Measurements from ENCODE around the gene MCF2L2.

MCF2L2 gene

DNA sequence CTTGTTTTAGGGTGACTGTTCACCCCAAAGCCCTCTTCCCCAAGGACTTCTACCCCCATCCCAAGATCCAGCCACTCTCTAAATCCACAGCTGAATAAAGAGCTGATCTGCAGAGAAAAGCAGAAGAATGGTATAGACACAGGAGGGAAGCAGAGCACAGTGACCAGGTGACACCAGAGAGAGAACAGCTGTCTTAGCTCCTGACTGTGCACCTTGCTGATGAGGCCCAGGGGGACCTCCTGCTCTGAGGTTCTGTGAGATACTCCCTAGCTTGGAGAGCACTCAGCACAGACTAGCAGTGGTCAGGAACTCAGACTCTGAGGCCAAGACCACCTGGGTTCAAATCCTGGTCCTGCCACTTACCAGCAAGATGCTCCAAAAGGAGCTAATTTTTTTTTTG, 17.7 kb downstream of the MCF2L2 start (continued):
- TF ChIP-seq, protein P1, sequence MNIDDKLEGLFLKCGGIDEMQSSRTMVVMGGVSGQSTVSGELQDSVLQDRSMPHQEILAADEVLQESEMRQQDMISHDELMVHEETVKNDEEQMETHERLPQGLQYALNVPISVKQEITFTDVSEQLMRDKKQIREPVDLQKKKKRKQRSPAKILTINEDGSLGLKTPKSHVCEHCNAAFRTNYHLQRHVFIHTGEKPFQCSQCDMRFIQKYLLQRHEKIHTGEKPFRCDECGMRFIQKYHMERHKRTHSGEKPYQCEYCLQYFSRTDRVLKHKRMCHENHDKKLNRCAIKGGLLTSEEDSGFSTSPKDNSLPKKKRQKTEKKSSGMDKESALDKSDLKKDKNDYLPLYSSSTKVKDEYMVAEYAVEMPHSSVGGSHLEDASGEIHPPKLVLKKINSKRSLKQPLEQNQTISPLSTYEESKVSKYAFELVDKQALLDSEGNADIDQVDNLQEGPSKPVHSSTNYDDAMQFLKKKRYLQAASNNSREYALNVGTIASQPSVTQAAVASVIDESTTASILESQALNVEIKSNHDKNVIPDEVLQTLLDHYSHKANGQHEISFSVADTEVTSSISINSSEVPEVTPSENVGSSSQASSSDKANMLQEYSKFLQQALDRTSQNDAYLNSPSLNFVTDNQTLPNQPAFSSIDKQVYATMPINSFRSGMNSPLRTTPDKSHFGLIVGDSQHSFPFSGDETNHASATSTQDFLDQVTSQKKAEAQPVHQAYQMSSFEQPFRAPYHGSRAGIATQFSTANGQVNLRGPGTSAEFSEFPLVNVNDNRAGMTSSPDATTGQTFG (tag by site-specific recombination; IDR thresholded peaks at IDR 0.05; ENCODE audit: borderline replicate concordance): no peak
- TF ChIP-seq ZNF521 (tag by site-specific recombination; IDR thresholded peaks at IDR 0.05) (no peak), ZNF391 (tag by site-specific recombination; IDR thresholded peaks at IDR 0.05; ENCODE audit: borderline replicate concordance, low read depth) (no peak), ZNF155 (tag by site-specific recombination; IDR thresholded peaks at IDR 0.05) (no peak), TRIM28 (IDR thresholded peaks at IDR 0.05; ENCODE audit: borderline replicate concordance, low read length) (no peak), GLI4 (tag by site-specific recombination; IDR thresholded peaks at IDR 0.05) (no peak), ZNF530 (tag by site-specific recombination; IDR thresholded peaks at IDR 0.05; ENCODE audit: low read depth) (no peak)
- TF ChIP-seq, protein P2, sequence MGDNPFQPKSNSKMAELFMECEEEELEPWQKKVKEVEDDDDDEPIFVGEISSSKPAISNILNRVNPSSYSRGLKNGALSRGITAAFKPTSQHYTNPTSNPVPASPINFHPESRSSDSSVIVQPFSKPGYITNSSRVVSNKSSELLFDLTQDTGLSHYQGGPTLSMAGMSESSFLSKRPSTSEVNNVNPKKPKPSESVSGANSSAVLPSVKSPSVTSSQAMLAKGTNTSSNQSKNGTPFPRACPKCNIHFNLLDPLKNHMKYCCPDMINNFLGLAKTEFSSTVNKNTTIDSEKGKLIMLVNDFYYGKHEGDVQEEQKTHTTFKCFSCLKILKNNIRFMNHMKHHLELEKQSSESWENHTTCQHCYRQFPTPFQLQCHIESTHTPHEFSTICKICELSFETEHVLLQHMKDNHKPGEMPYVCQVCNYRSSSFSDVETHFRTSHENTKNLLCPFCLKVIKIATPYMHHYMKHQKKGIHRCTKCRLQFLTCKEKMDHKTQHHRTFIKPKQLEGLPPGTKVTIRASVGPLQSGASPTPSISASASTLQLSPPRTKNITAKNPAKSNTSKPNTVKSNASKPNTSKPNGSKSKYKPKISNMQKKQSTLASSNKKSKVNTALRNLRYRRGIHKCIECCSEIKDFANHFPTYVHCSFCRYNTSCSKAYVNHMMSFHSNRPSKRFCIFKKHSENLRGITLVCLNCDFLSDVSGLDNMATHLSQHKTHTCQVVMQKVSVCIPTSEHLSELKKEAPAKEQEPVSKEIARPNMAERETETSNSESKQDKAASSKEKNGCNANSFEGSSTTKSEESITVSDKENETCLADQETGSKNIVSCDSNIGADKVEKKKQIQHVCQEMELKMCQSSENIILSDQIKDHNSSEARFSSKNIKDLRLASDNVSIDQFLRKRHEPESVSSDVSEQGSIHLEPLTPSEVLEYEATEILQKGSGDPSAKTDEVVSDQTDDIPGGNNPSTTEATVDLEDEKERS (tag by site-specific recombination; IDR thresholded peaks at IDR 0.05): no peak
- TF ChIP-seq, protein P3, sequence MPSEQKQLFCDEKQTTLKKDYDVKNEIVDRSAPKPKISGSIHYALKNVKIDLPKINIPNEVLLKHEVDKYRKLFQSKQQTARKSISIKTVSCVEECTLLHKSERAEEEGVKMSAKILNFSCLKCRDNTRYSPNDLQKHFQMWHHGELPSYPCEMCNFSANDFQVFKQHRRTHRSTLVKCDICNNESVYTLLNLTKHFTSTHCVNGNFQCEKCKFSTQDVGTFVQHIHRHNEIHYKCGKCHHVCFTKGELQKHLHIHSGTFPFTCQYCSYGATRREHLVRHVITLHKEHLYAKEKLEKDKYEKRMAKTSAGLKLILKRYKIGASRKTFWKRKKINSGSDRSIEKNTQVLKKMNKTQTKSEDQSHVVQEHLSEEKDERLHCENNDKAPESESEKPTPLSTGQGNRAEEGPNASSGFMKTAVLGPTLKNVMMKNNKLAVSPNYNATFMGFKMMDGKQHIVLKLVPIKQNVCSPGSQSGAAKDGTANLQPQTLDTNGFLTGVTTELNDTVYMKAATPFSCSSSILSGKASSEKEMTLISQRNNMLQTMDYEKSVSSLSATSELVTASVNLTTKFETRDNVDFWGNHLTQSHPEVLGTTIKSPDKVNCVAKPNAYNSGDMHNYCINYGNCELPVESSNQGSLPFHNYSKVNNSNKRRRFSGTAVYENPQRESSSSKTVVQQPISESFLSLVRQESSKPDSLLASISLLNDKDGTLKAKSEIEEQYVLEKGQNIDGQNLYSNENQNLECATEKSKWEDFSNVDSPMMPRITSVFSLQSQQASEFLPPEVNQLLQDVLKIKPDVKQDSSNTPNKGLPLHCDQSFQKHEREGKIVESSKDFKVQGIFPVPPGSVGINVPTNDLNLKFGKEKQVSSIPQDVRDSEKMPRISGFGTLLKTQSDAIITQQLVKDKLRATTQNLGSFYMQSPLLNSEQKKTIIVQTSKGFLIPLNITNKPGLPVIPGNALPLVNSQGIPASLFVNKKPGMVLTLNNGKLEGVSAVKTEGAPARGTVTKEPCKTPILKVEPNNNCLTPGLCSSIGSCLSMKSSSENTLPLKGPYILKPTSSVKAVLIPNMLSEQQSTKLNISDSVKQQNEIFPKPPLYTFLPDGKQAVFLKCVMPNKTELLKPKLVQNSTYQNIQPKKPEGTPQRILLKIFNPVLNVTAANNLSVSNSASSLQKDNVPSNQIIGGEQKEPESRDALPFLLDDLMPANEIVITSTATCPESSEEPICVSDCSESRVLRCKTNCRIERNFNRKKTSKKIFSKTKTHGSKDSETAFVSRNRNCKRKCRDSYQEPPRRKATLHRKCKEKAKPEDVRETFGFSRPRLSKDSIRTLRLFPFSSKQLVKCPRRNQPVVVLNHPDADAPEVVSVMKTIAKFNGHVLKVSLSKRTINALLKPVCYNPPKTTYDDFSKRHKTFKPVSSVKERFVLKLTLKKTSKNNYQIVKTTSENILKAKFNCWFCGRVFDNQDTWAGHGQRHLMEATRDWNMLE (tag by site-specific recombination; conservative IDR thresholded peaks at IDR 0.05; ENCODE audit: low read depth): no peak
- TF ChIP-seq, protein P4, sequence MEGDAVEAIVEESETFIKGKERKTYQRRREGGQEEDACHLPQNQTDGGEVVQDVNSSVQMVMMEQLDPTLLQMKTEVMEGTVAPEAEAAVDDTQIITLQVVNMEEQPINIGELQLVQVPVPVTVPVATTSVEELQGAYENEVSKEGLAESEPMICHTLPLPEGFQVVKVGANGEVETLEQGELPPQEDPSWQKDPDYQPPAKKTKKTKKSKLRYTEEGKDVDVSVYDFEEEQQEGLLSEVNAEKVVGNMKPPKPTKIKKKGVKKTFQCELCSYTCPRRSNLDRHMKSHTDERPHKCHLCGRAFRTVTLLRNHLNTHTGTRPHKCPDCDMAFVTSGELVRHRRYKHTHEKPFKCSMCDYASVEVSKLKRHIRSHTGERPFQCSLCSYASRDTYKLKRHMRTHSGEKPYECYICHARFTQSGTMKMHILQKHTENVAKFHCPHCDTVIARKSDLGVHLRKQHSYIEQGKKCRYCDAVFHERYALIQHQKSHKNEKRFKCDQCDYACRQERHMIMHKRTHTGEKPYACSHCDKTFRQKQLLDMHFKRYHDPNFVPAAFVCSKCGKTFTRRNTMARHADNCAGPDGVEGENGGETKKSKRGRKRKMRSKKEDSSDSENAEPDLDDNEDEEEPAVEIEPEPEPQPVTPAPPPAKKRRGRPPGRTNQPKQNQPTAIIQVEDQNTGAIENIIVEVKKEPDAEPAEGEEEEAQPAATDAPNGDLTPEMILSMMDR (tag by site-specific recombination; IDR thresholded peaks at IDR 0.05): no peak

DNA sequence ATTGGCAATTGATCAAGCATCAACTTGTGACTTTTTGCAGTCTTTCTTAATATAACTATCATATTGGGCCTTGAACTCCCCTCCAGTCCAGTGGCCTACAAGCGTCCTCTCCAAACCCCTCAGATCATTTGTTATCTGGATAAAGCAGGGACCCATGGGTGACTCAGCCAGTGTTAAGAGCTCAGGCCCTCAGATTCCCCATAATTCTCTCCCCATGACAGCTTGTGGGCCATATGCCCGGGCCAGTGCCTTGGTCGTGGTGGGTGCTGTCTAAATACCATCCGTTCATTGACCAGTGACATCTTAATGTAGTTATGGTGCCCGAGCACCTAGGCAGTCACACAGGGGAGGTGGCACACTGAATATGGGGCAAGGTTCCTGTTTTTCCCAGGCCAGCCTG, 18.1 kb downstream of the MCF2L2 start:
- no peaks in the 10 kb centered on the region for H3K9me3 ChIP-seq (ENCODE audit: control insufficient read depth, insufficient read depth, low read depth, low read length)
- no peak overlapping the region for H3K27ac ChIP-seq (ENCODE audit: extremely low read depth, low read depth, low read length)
- no peaks in the 10 kb centered on the region for H3K36me3 ChIP-seq (ENCODE audit: control insufficient read depth in 2 of 2, insufficient read depth in 1 of 2, low read length in 2 of 2)
- CTCF ChIA-PET: no interaction called here
- POLR2A ChIA-PET: no interaction called here
- H3K4me1 ChIP-seq (ENCODE audit: control insufficient read depth, insufficient read depth, low read length): no peaks in the 10 kb centered on the region
- no peak overlapping the region for H3K4me3 ChIP-seq (ENCODE audit: low read depth, low read length)
- TF ChIP-seq ZNF677 (tag by site-specific recombination; IDR thresholded peaks at IDR 0.05) (no peak), SP3 (tag by site-specific recombination; IDR thresholded peaks at IDR 0.05) (no peak), IKZF3 (tag by site-specific recombination; IDR thresholded peaks at IDR 0.05) (no peak), ZNF501 (tag by site-specific recombination; IDR thresholded peaks at IDR 0.05) (no peak), MEIS1 (CRISPR knock-in tag; IDR thresholded peaks at IDR 0.05; ENCODE audit: borderline replicate concordance) (no peak), ZNF423 (tag by site-specific recombination; IDR thresholded peaks at IDR 0.05) (no peak)
- TF ChIP-seq, protein P5, sequence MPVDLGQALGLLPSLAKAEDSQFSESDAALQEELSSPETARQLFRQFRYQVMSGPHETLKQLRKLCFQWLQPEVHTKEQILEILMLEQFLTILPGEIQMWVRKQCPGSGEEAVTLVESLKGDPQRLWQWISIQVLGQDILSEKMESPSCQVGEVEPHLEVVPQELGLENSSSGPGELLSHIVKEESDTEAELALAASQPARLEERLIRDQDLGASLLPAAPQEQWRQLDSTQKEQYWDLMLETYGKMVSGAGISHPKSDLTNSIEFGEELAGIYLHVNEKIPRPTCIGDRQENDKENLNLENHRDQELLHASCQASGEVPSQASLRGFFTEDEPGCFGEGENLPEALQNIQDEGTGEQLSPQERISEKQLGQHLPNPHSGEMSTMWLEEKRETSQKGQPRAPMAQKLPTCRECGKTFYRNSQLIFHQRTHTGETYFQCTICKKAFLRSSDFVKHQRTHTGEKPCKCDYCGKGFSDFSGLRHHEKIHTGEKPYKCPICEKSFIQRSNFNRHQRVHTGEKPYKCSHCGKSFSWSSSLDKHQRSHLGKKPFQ (tag by site-specific recombination; IDR thresholded peaks at IDR 0.05): no peak
- TF ChIP-seq, protein P6, sequence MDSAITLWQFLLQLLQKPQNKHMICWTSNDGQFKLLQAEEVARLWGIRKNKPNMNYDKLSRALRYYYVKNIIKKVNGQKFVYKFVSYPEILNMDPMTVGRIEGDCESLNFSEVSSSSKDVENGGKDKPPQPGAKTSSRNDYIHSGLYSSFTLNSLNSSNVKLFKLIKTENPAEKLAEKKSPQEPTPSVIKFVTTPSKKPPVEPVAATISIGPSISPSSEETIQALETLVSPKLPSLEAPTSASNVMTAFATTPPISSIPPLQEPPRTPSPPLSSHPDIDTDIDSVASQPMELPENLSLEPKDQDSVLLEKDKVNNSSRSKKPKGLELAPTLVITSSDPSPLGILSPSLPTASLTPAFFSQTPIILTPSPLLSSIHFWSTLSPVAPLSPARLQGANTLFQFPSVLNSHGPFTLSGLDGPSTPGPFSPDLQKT (IDR thresholded peaks at IDR 0.05; ENCODE audit: borderline replicate concordance, low read depth, low read length): no peak
- TF ChIP-seq, protein P7, sequence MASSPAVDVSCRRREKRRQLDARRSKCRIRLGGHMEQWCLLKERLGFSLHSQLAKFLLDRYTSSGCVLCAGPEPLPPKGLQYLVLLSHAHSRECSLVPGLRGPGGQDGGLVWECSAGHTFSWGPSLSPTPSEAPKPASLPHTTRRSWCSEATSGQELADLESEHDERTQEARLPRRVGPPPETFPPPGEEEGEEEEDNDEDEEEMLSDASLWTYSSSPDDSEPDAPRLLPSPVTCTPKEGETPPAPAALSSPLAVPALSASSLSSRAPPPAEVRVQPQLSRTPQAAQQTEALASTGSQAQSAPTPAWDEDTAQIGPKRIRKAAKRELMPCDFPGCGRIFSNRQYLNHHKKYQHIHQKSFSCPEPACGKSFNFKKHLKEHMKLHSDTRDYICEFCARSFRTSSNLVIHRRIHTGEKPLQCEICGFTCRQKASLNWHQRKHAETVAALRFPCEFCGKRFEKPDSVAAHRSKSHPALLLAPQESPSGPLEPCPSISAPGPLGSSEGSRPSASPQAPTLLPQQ (tag by site-specific recombination; IDR thresholded peaks at IDR 0.05): no peak
